GM12892 (cell line): ENCODE data around the gene HBS1L.

Experiments
- DNase-seq: peaks from one replicate; pipeline ENCODE4 v3.0.0; 2011; ENCODE audit not compliant: insufficient read length
- FAIRE-seq: peaks from 2 replicates; lab custom pipeline; 2011; peaks lifted over from hg19 to GRCh38; lab: Jason Lieb, UNC
- POLR2A ChIP-seq: IDR thresholded peaks from 2 replicates; pipeline ENCODE4 v1.6.1; 2011; ENCODE audit warnings: low read depth, low read length, control low read depth
- POLR2AphosphoS5 ChIP-seq: IDR thresholded peaks from 2 replicates; pipeline ENCODE4 v1.6.1; 2011; ENCODE audit warnings: low read depth, low read length, control low read depth
- TAF1 ChIP-seq: IDR thresholded peaks from 2 replicates; pipeline ENCODE4 v1.6.1; 2011; ENCODE audit warnings: low read depth, mild to moderate bottlenecking, control low read depth, low read length, borderline replicate concordance

The HBS1L gene

GRCh38 chr6:134950482-134950881 is 104.1 kb downstream of the HBS1L start:
- FAIRE-seq: no peak
- no peak for TF ChIP-seq TAF1
- TF ChIP-seq POLR2AphosphoS5: no peak
- no peak for TF ChIP-seq POLR2A
- DNase-seq: no peak

GRCh38 chr6:134949927-134950326 is 104.7 kb downstream of the HBS1L start, which contains the start of gene ALDH8A1:
ALDH8A1 (minus strand) TSS chr6:134950101; CDS start chr6:134950053, 48 bp downstream.
- FAIRE-seq (no peak), DNase-seq (no peak)
- no peak for TF ChIP-seq POLR2AphosphoS5
- no peak for TF ChIP-seq TAF1
- TF ChIP-seq POLR2A: no peak

- TF ChIP-seq POLR2AphosphoS5 (no peak), POLR2A (no peak), TAF1 (no peak)
- FAIRE-seq (no peak), DNase-seq (no peak)
Observed at GRCh38 chr6:134948691-134949090, 105.9 kb downstream of the HBS1L start.

GRCh38 chr6:134948142-134948541 is 106.5 kb downstream of the HBS1L start:
- FAIRE-seq (no peak), DNase-seq (no peak)
- TF ChIP-seq POLR2AphosphoS5 (no peak), TAF1 (no peak), POLR2A (no peak)

GRCh38 chr6:134945045-134945444 is 109.6 kb downstream of the HBS1L start:
- TF ChIP-seq TAF1 (no peak), POLR2A (no peak), POLR2AphosphoS5 (no peak)
- FAIRE-seq (no peak), DNase-seq (no peak)

GRCh38 chr6:134943522-134944111 is 111.0 kb downstream of the HBS1L start:
- TF ChIP-seq POLR2A: no peak
- no peak for TF ChIP-seq POLR2AphosphoS5
- TF ChIP-seq TAF1: no peak
- DNase-seq (no peak), FAIRE-seq (no peak)

GRCh38 chr6:134938896-134939295 is 115.7 kb downstream of the HBS1L start:
- no peak for FAIRE-seq
- TF ChIP-seq TAF1 (no peak), POLR2A (no peak), POLR2AphosphoS5 (no peak)
- no peak for DNase-seq

GRCh38 chr6:134937426-134937825 is 117.2 kb downstream of the HBS1L start:
- no peak for TF ChIP-seq POLR2A
- TF ChIP-seq TAF1: no peak
- no peak for TF ChIP-seq POLR2AphosphoS5
- no peak for FAIRE-seq
- no peak for DNase-seq

GRCh38 chr6:134936931-134937330 is 117.7 kb downstream of the HBS1L start:
- DNase-seq (no peak), FAIRE-seq (no peak)
- no peak for TF ChIP-seq POLR2A
- TF ChIP-seq POLR2AphosphoS5: no peak
- no peak for TF ChIP-seq TAF1

- no peak for DNase-seq
- TF ChIP-seq TAF1 (no peak), POLR2AphosphoS5 (no peak), POLR2A (no peak)
- no peak for FAIRE-seq
Observed at GRCh38 chr6:134936476-134936875, 118.1 kb downstream of the HBS1L start.

- TF ChIP-seq POLR2AphosphoS5: no peak
- TF ChIP-seq POLR2A: no peak
- no peak for TF ChIP-seq TAF1
Observed at GRCh38 chr6:134934793-134935485, 119.7 kb downstream of the HBS1L start.

More at GRCh38 chr6:134934793-134935485, 119.7 kb downstream of the HBS1L start:
- DNase-seq (no peak), FAIRE-seq (no peak)
